Effector memory CD8-positive, alpha-beta T cell (primary cell): ENCODE results near the gene INSC.

ENCODE experiments used
- ATAC-seq: fragments of 150-1000 bp; cut with Tn5 transposase; replicated peaks from 2 replicates; pipeline ENCODE4 v1.10.0; 2021; ENCODE audit warnings: mild to moderate bottlenecking, moderate library complexity
- DNase-seq, 3 experiments: peaks; one replicate each; pipeline ENCODE4 v3.0.0; 2021
- H3K27ac Mint-ChIP-seq, 2 donors: one replicate each; pipeline ENCODE4 v1.8.0; 2022; ENCODE audit warnings: mild to moderate bottlenecking in 2 of 2, mixed read lengths in 2 of 2, moderate library complexity in 2 of 2
- H3K27me3 Mint-ChIP-seq, 2 donors: one replicate each; pipeline ENCODE4 v1.8.0; 2022; ENCODE audit warnings: mixed read lengths in 2 of 2
- H3K36me3 Mint-ChIP-seq: one replicate; pipeline ENCODE4 v1.8.0; 2022; ENCODE audit warnings: mild to moderate bottlenecking, moderate library complexity, mixed read lengths; ENCODE audit not compliant: insufficient read depth
- H3K4me1 Mint-ChIP-seq, 2 donors: one replicate each; pipeline ENCODE4 v1.8.0; 2022; ENCODE audit warnings: low read depth in 2 of 2, mixed read lengths in 2 of 2
- H3K4me3 Mint-ChIP-seq, 2 donors: one replicate each; pipeline ENCODE4 v1.8.0; 2022; ENCODE audit warnings: mild to moderate bottlenecking in 2 of 2, mixed read lengths in 2 of 2, moderate library complexity in 2 of 2
- H3K9me3 Mint-ChIP-seq, 2 donors: one replicate each; pipeline ENCODE4 v1.8.0; 2022; ENCODE audit warnings: mixed read lengths in 2 of 2

Gene INSC

GRCh38 chr11:15169815-15170551, 55.3 kb downstream of the INSC start:
- Mint-ChIP-seq H3K4me1 (no peaks in the 10 kb centered on the region), H3K27ac (no peak overlapping the region), H3K9me3 (no peaks in the 10 kb centered on the region), H3K27me3 (peaks cover 39 to 51% of the 10 kb centered on the region in 2 donors), H3K4me3 (no peak overlapping the region), H3K36me3 (no peaks in the 10 kb centered on the region)
- no peak for DNase-seq
- no peak for ATAC-seq

GRCh38 chr11:15170698-15171097, 56.0 kb downstream of the INSC start:
- DNase-seq (no peak), ATAC-seq (no peak)
- no peak overlapping the region for H3K27ac Mint-ChIP-seq
- no peaks in the 10 kb centered on the region for H3K4me1 Mint-ChIP-seq
- no peaks in the 10 kb centered on the region for H3K9me3 Mint-ChIP-seq
- peaks cover 39 to 44% of the 10 kb centered on the region in 2 donors for H3K27me3 Mint-ChIP-seq
- H3K4me3 Mint-ChIP-seq, result no peak overlapping the region
- no peaks in the 10 kb centered on the region for H3K36me3 Mint-ChIP-seq

- Mint-ChIP-seq H3K9me3 (no peaks in the 10 kb centered on the region), H3K4me1 (no peaks in the 10 kb centered on the region), H3K27me3 (peaks cover 41 to 42% of the 10 kb centered on the region in 2 donors), H3K4me3 (no peak overlapping the region), H3K27ac (no peak overlapping the region), H3K36me3 (no peaks in the 10 kb centered on the region)
- ATAC-seq (no peak), DNase-seq (no peak)
Observed at GRCh38 chr11:15171956-15172355, 57.2 kb downstream of the INSC start.

- no peaks in the 10 kb centered on the region for H3K4me1 Mint-ChIP-seq
- H3K27ac Mint-ChIP-seq, result no peak overlapping the region
- no peak for DNase-seq
- H3K4me3 Mint-ChIP-seq, result no peak overlapping the region
- no peaks in the 10 kb centered on the region for H3K9me3 Mint-ChIP-seq
- ATAC-seq, result no peak
- H3K27me3 Mint-ChIP-seq, result peaks cover 39 to 59% of the 10 kb centered on the region in 2 donors
- no peaks in the 10 kb centered on the region for H3K36me3 Mint-ChIP-seq
Observed at GRCh38 chr11:15175831-15176230, 61.1 kb downstream of the INSC start.

- ATAC-seq (no peak), DNase-seq (no peak)
- H3K27me3 Mint-ChIP-seq, result peaks cover 34 to 50% of the 10 kb centered on the region in 2 donors
- H3K9me3 Mint-ChIP-seq, result no peaks in the 10 kb centered on the region
- no peaks in the 10 kb centered on the region for H3K4me1 Mint-ChIP-seq
- no peak overlapping the region for H3K4me3 Mint-ChIP-seq
- H3K36me3 Mint-ChIP-seq, result no peaks in the 10 kb centered on the region
- H3K27ac Mint-ChIP-seq, result no peak overlapping the region
Observed at GRCh38 chr11:15176646-15177163, 62.0 kb downstream of the INSC start.

- H3K9me3 Mint-ChIP-seq, result no peaks in the 10 kb centered on the region
- DNase-seq (no peak), ATAC-seq (no peak)
- no peak overlapping the region for H3K4me3 Mint-ChIP-seq
- H3K36me3 Mint-ChIP-seq, result no peaks in the 10 kb centered on the region
- peaks cover 26 to 42% of the 10 kb centered on the region in 2 donors for H3K27me3 Mint-ChIP-seq
- no peaks in the 10 kb centered on the region for H3K4me1 Mint-ChIP-seq
- H3K27ac Mint-ChIP-seq, result no peak overlapping the region
Observed at GRCh38 chr11:15177491-15177890, 62.8 kb downstream of the INSC start.

GRCh38 chr11:15178214-15178613, 63.5 kb downstream of the INSC start:
- no peaks in the 10 kb centered on the region for H3K9me3 Mint-ChIP-seq
- peaks cover 22 to 38% of the 10 kb centered on the region in 2 donors for H3K27me3 Mint-ChIP-seq
- DNase-seq, result no peak
- H3K36me3 Mint-ChIP-seq, result no peaks in the 10 kb centered on the region
- no peak overlapping the region for H3K4me3 Mint-ChIP-seq
- no peak for ATAC-seq
- no peak overlapping the region for H3K27ac Mint-ChIP-seq
- H3K4me1 Mint-ChIP-seq, result no peaks in the 10 kb centered on the region

- no peaks in the 10 kb centered on the region for H3K36me3 Mint-ChIP-seq
- H3K27me3 Mint-ChIP-seq, result peaks cover 18 to 32% of the 10 kb centered on the region in 2 donors
- no peaks in the 10 kb centered on the region for H3K9me3 Mint-ChIP-seq
- no peak for ATAC-seq
- no peak overlapping the region for H3K27ac Mint-ChIP-seq
- no peaks in the 10 kb centered on the region for H3K4me1 Mint-ChIP-seq
- DNase-seq, result no peak
- H3K4me3 Mint-ChIP-seq, result no peak overlapping the region
Observed at GRCh38 chr11:15179167-15179566, 64.4 kb downstream of the INSC start.

GRCh38 chr11:15180212-15180792, 65.6 kb downstream of the INSC start:
- no peaks in the 10 kb centered on the region for H3K9me3 Mint-ChIP-seq
- H3K36me3 Mint-ChIP-seq, result no peaks in the 10 kb centered on the region
- H3K4me3 Mint-ChIP-seq, result no peak overlapping the region
- peaks cover 17 to 27% of the 10 kb centered on the region in 2 donors for H3K27me3 Mint-ChIP-seq
- H3K4me1 Mint-ChIP-seq, result no peaks in the 10 kb centered on the region
- H3K27ac Mint-ChIP-seq, result no peak overlapping the region
- no peak for ATAC-seq
- no peak for DNase-seq

GRCh38 chr11:15182372-15182771, 67.6 kb downstream of the INSC start:
- Mint-ChIP-seq H3K27me3 (peaks cover 23 to 36% of the 10 kb centered on the region in 2 donors), H3K27ac (no peak overlapping the region), H3K4me3 (no peak overlapping the region), H3K9me3 (no peaks in the 10 kb centered on the region), H3K4me1 (no peaks in the 10 kb centered on the region), H3K36me3 (no peaks in the 10 kb centered on the region)
- DNase-seq, result no peak
- no peak for ATAC-seq

GRCh38 chr11:15185021-15185420, 70.3 kb downstream of the INSC start:
- H3K27me3 Mint-ChIP-seq, result peaks cover 12 to 23% of the 10 kb centered on the region in 2 donors
- ATAC-seq, result no peak
- no peak overlapping the region for H3K27ac Mint-ChIP-seq
- H3K4me3 Mint-ChIP-seq, result no peak overlapping the region
- no peaks in the 10 kb centered on the region for H3K4me1 Mint-ChIP-seq
- H3K9me3 Mint-ChIP-seq, result no peaks in the 10 kb centered on the region
- no peaks in the 10 kb centered on the region for H3K36me3 Mint-ChIP-seq
- no peak for DNase-seq

GRCh38 chr11:15186146-15186545, 71.4 kb downstream of the INSC start:
- Mint-ChIP-seq H3K4me1 (no peaks in the 10 kb centered on the region), H3K4me3 (no peak overlapping the region), H3K36me3 (no peaks in the 10 kb centered on the region), H3K9me3 (no peaks in the 10 kb centered on the region), H3K27me3 (peaks cover 12 to 24% of the 10 kb centered on the region in 2 donors), H3K27ac (no peak overlapping the region)
- no peak for ATAC-seq
- no peak for DNase-seq

GRCh38 chr11:15189189-15189588, 74.5 kb downstream of the INSC start:
- no peaks in the 10 kb centered on the region for H3K9me3 Mint-ChIP-seq
- no peak overlapping the region for H3K27ac Mint-ChIP-seq
- peaks cover 28 to 29% of the 10 kb centered on the region in 2 donors for H3K27me3 Mint-ChIP-seq

More at GRCh38 chr11:15189189-15189588, 74.5 kb downstream of the INSC start:
- no peak for ATAC-seq
- Mint-ChIP-seq H3K4me3 (no peak overlapping the region), H3K36me3 (no peaks in the 10 kb centered on the region), H3K4me1 (no peaks in the 10 kb centered on the region)
- no peak for DNase-seq
